Spleen (tissue), 11 donors: ENCODE results near the gene TNFSF4. TPM values are rescaled to one million over a fixed set of nuclear protein-coding genes. Genes with fewer than 3 reads are reported as not detected.

Experiments used
- DNase-seq: peaks from one replicate; pipeline ENCODE4 v3.0.0-alpha.2; 2020
- H3K27ac ChIP-seq, 8 donors: fragments of 200-600 bp; sonication (generic) in 7 of 8; 1 replicate in 4 of 8; 2 replicates in 4 of 8; pipeline versions ENCODE4 v1.5.0 to v1.8.0; 2016 to 2021; ENCODE audit warnings: inconsistent platforms in 4 of 8, mild to moderate bottlenecking in 4 of 8, moderate library complexity in 1 of 8
- H3K27me3 ChIP-seq, 7 donors: fragments of 200-600 bp; sonication (generic) in 6 of 7; replicated peaks in 1 of 7; 1 replicate in 4 of 7; 2 replicates in 3 of 7; pipeline versions ENCODE4 v1.5.0 to v1.8.0; 2016 to 2021; ENCODE audit warnings: inconsistent platforms in 3 of 7, mild to moderate bottlenecking in 1 of 7
- H3K36me3 ChIP-seq, 6 donors: fragments of 200-600 bp; sonication (generic) in 5 of 6; 1 replicate in 4 of 6; 2 replicates in 2 of 6; pipeline versions ENCODE4 v1.5.0 to v1.8.0; 2016 to 2021; ENCODE audit warnings: inconsistent platforms in 2 of 6
- H3K4me1 ChIP-seq, 6 donors: fragments of 200-600 bp; sonication (generic) in 5 of 6; 1 replicate in 3 of 6; 2 replicates in 3 of 6; pipeline versions ENCODE4 v1.5.0 to v1.8.0; 2016 to 2021; ENCODE audit warnings: inconsistent platforms in 3 of 6
- H3K4me3 ChIP-seq, 8 donors: fragments of 200-600 bp; sonication (generic) in 7 of 8; 1 replicate in 4 of 8; 2 replicates in 4 of 8; pipeline versions ENCODE4 v1.5.0 to v1.8.0; 2016 to 2021; ENCODE audit warnings: inconsistent platforms in 4 of 8, mild to moderate bottlenecking in 4 of 8, moderate library complexity in 2 of 8
- H3K9me3 ChIP-seq, 8 donors: fragments of 200-600 bp; sonication (generic) in 7 of 8; 1 replicate in 4 of 8; 2 replicates in 4 of 8; pipeline versions ENCODE4 v1.5.0 to v1.8.0; 2016 to 2021; ENCODE audit warnings: inconsistent platforms in 4 of 8
- CTCF ChIP-seq, 11 experiments: fragments of 200-600 bp in 7 of 11; fragments of 450-650 bp in 4 of 11; sonication (generic) in 4 of 11; IDR thresholded peaks in 8 of 11; conservative IDR thresholded peaks in 3 of 11; 1 replicate in 7 of 11; 2 replicates in 4 of 11; pipeline versions ENCODE4 v1.4.0 to v1.8.0; 2016 to 2021; ENCODE audit warnings: antibody characterized with exemption in 11 of 11, inconsistent platforms in 4 of 11, mild to moderate bottlenecking in 1 of 11
- POLR2A ChIP-seq, 3 donors: fragments of 450-650 bp; IDR thresholded peaks; one replicate each; pipeline ENCODE4 v1.5.1; 2017; ENCODE audit warnings: antibody characterized with exemption in 3 of 3, mild to moderate bottlenecking in 1 of 3
- POLR2AphosphoS5 ChIP-seq, 3 donors: sonication (generic); formaldehyde crosslinking; IDR thresholded peaks; one replicate each; pipeline ENCODE4 v1.5.1; 2017; ENCODE audit warnings: antibody characterized with exemption in 3 of 3
- WGBS, 5 donors: extraction: QIAGEN DNeasy Blood & Tissue Kit in 3 of 5; methylation state at CpG; one replicate each; pipeline versions ENCODE4 v1.1.5 to v1.1.7; 2013 to 2018; 5-methylcytosine and 5-hydroxymethylcytosine counted together
- intact Hi-C: fragments of 100-400 bp; cut with DNase I; formaldehyde crosslinking; loops from one replicate; pipeline ENCODE4 v1.15.0; 2023; ENCODE audit warnings: low total_unique reads
- polyA plus RNA-seq, 3 donors: library from polyadenylated mRNA; stranded (reverse); fragments of 200-250 nt; gene quantifications; one replicate each; pipeline ENCODE4 v1.2.1, GENCODE V29; 2013
- total RNA-seq, 7 donors: library from RNA; depleted of rRNA in 3 of 7; stranded (reverse); fragments of >200 nt in 3 of 7; fragmentation: NEBNext Ultra II Directional in 4 of 7; extraction: Animal tissue kit (Norgen Biotek cat#: 25700) in 4 of 7; gene quantifications; one replicate each; pipeline versions ENCODE4 v1.1.0 to v1.2.1, GENCODE V29; 2016 to 2021
- donor health status: healthy with polysubstance abuse.
- donor health status: DM: no; HTN: no; CAD: no; lungs with moderate emphysema.
- donor health status: DM: no; HTN: no; CAD: no.
- donor health status: Bipolar disorder and iron deficiency.
- donor health status: healthy.
- donor health status: DM: no; HTN: no; CAD: no.
- donor health status: DM: yes; HTN: yes; CAD: no.

Gene TNFSF4
- total and polyA plus RNA-seq, 10 donors, result 1.4 to 11.0 (median 4.8) TPM

- TF ChIP-seq POLR2A (IDR thresholded peaks at IDR 0.05) (no peak), POLR2AphosphoS5 (IDR thresholded peaks at IDR 0.05) (no peak), CTCF (IDR thresholded peaks at IDR 0.05 in 8 of 11, conservative IDR thresholded peaks at IDR 0.05 in 3 of 11) (no peak)
- Histone ChIP-seq H3K9me3 (no peaks in the 10 kb centered on the region), H3K36me3 (peaks cover 0 to 11% (median 0%) of the 10 kb centered on the region in 6 donors), H3K4me1 (peaks cover 4 to 26% (median 8%) of the 10 kb centered on the region in 6 donors), H3K4me3 (no peak overlapping the region), H3K27me3 (no peaks in the 10 kb centered on the region), H3K27ac (no peak overlapping the region)
- WGBS, 5 donors, result 85 to 95% (median 90%) methylated on average over 3 of the region's 3 CpGs
- DNase-seq, result no peak
- intact Hi-C loops, result no loop called here
Observed at GRCh38 chr1:173187671-173188237, 19.4 kb downstream of the TNFSF4 start.

- H3K4me1 ChIP-seq, result no peaks in the 10 kb centered on the region
- TF ChIP-seq POLR2AphosphoS5 (IDR thresholded peaks at IDR 0.05), result no peak
- TF ChIP-seq POLR2A (IDR thresholded peaks at IDR 0.05), result no peak
- no peak for TF ChIP-seq CTCF (IDR thresholded peaks at IDR 0.05 in 8 of 11, conservative IDR thresholded peaks at IDR 0.05 in 3 of 11)
- H3K4me3 ChIP-seq, result no peak overlapping the region
- intact Hi-C loops, result no loop called here
- H3K27me3 ChIP-seq, result no peaks in the 10 kb centered on the region
- DNase-seq, result no peak
- H3K9me3 ChIP-seq, result peaks cover 0 to 15% (median 12%) of the 10 kb centered on the region in 8 donors
- WGBS, 5 donors, result 72 to 97% (median 90%) methylated on average over 4 of the region's 4 CpGs
- H3K27ac ChIP-seq, result no peak overlapping the region
- H3K36me3 ChIP-seq, result peaks cover 0 to 11% (median 0%) of the 10 kb centered on the region in 6 donors
Observed at GRCh38 chr1:173181791-173182190, 25.3 kb downstream of the TNFSF4 start.

- intact Hi-C loops, result no loop called here
- no peak for DNase-seq
- 83 to 95% (median 92%) methylated on average over 3 of the region's 3 CpGs for WGBS, 5 donors
- H3K36me3 ChIP-seq, result peaks cover 0 to 3% (median 0%) of the 10 kb centered on the region in 6 donors
- no peaks in the 10 kb centered on the region for H3K27me3 ChIP-seq
- H3K4me1 ChIP-seq, result peaks cover 0 to 19% (median 0%) of the 10 kb centered on the region in 6 donors
- peaks cover 0 to 52% (median 46%) of the 10 kb centered on the region in 8 donors for H3K9me3 ChIP-seq
- TF ChIP-seq POLR2AphosphoS5 (IDR thresholded peaks at IDR 0.05) (no peak), POLR2A (IDR thresholded peaks at IDR 0.05) (no peak), CTCF (IDR thresholded peaks at IDR 0.05 in 8 of 11, conservative IDR thresholded peaks at IDR 0.05 in 3 of 11) (no peak)
- peak overlapping the region in 5 of 8 donors; percentile 15 to 60 (median 42) for H3K27ac ChIP-seq
- no peak overlapping the region for H3K4me3 ChIP-seq
Observed at GRCh38 chr1:173176246-173176645, 30.9 kb downstream of the TNFSF4 start.

GRCh38 chr1:173175514-173176145 is 31.5 kb downstream of the TNFSF4 start:
- Histone ChIP-seq H3K4me1 (peaks cover 0 to 19% (median 0%) of the 10 kb centered on the region in 6 donors), H3K27ac (peak overlapping the region in 6 of 8 donors; percentile 15 to 60 (median 42)), H3K4me3 (no peak overlapping the region), H3K27me3 (no peaks in the 10 kb centered on the region), H3K9me3 (peaks cover 0 to 58% (median 52%) of the 10 kb centered on the region in 8 donors), H3K36me3 (peaks cover 0 to 3% (median 0%) of the 10 kb centered on the region in 6 donors)
- DNase-seq, result no peak
- no peak for TF ChIP-seq POLR2A (IDR thresholded peaks at IDR 0.05)
- TF ChIP-seq POLR2AphosphoS5 (IDR thresholded peaks at IDR 0.05), result no peak
- TF ChIP-seq CTCF (IDR thresholded peaks at IDR 0.05 in 8 of 11, conservative IDR thresholded peaks at IDR 0.05 in 3 of 11), result no peak
- intact Hi-C loops, result no loop called here
- WGBS, 5 donors, result 24 to 58% (median 52%) methylated on average over 2 of the region's 2 CpGs
